DOHH2 (cell line): ENCODE measurements around the gene MMRN2.

Experiments used
- CTCF ChIP-seq: fragments of 200-600 bp; sonication (generic); IDR thresholded peaks from one replicate; pipeline ENCODE4 v1.5.1; 2014; ENCODE audit warnings: antibody characterized with exemption, mild to moderate bottlenecking, low read depth, low read length; ENCODE audit not compliant: poor library complexity, severe bottlenecking
- EZH2phosphoT487 ChIP-seq: fragments of 200-600 bp; sonication (generic); IDR thresholded peaks from 2 replicates; pipeline ENCODE4 v1.6.1; 2017; ENCODE audit warnings: borderline replicate concordance, mild to moderate bottlenecking, antibody characterized with exemption, low read length, moderate library complexity, mixed read lengths

DNA sequence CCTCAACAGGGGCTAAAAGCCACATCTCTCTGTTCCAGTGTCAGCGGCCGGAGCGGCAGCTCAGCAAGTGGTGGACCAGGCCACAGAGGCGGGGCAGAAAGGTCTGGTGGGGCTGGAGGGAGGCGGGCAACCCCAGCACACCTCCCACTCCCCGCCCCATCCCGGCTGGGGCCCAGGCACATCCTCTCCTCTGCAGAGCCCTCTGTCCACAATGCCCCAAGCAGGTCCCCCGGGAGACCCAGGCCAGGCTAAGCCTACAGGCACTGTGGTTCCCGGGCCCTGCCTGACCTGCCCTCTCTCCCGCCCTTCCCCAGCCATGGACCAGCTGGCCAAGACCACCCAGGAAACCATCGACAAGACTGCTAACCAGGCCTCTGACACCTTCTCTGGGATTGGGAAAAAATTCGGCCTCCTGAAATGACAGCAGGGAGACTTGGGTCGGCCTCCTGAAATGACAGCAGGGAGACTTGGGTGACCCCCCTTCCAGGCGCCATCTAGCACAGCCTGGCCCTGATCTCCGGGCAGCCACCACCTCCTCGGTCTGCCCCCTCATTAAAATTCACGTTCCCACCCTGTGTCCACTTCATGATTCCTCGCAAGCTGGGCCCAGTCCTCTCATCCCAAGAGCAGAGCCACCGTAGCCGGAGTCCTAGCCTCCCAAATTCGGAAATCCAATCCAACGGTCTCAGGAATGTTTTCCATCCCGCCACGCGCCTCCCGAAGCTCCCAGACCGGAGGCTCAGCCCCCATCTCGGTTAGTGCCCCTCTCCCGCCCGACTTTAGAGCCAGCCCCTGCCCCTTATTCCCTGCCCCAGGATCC lies 13.0 kb upstream of the MMRN2 start:
- TF ChIP-seq CTCF (no peak), EZH2phosphoT487 (peak; percentile 37; the same call in 1 of the 2 replicates)
